ENCODE results near the gene CD247. TPM values are rescaled to one million over a fixed set of nuclear protein-coding genes. Genes with fewer than 3 reads are reported as not detected.

Gene CD247
- total and polyA plus RNA-seq, 9 of the 15 experiments (the other 6 are each of a cell fraction or from before 2014, with no cell fraction given), result 0.08 to 0.42 (median 0.28) TPM; not detected in 5

GRCh38 chr1:167553136-167554027 lies 35.1 kb upstream of the CD247 start, which contains the start of gene CREG1:
TSS of gene CREG1 (minus strand) at chr1:167553762.
- WGBS (ENCODE audit: insufficient coverage, low coverage, missing lambda C conversion rate), result under 1% methylated on average over 90 of the region's 90 CpGs
- in situ Hi-C loops (cut with MboI), result no loop called here
- Histone ChIP-seq H3K4me2 (ENCODE audit: insufficient read depth, low read length) (peak within 1 kb of the TSS; percentile 86), H3K4me3 (peak within 1 kb of the TSS; percentile 73), H3K27me3 (ENCODE audit: control insufficient read depth in 2 of 2, insufficient read depth in 2 of 2, low read length in 2 of 2) (no peaks in the 10 kb centered on the region), H4K20me1 (replicated peaks; ENCODE audit: control insufficient read depth, insufficient read depth, low read length) (peaks cover 5% of the 10 kb centered on the region; the same call in 1 of the 2 replicates), H3K4me1 (replicated peaks in 1 of 2; ENCODE audit: control insufficient read depth in 2 of 2, insufficient read depth in 2 of 2, low read length in 2 of 2) (peaks cover 23 to 45% of the 10 kb centered on the region in 2 experiments), H3K9me3 (replicated peaks; ENCODE audit: control insufficient read depth, insufficient read depth, low read depth, low read length) (no peaks in the 10 kb centered on the region), H3K9me1 (ENCODE audit: control insufficient read depth, insufficient read depth, low read length) (no peaks in the 10 kb centered on the region), H3K36me3 (ENCODE audit: control insufficient read depth, insufficient read depth, low read length) (peaks cover 18% of the 10 kb centered on the region; the same call in 2 of the 3 replicates), H3K9ac (ENCODE audit: insufficient read depth in 1 of 2, low read depth in 2 of 2, low read length in 2 of 2) (peak within 1 kb of the TSS; percentile 63 to 93), H3K27ac (ENCODE audit: extremely low read depth, low read depth, low read length) (peak within 1 kb of the TSS; percentile 70), H3K79me2 (ENCODE audit: control insufficient read depth, insufficient read depth, low read length) (peaks cover 50% of the 10 kb centered on the region), H2AFZ (ENCODE audit: low read depth, low read length) (peak within 1 kb of the TSS; percentile 96)
- ChIA-PET CTCF (ENCODE audit: low intra/inter-chr PET ratio) (no interaction called here), POLR2A (interaction anchor here (0.6 to 6.5 kb wide), 27 partner anchors 8 to 548 kb away, joined by 3 to 71 read pairs (median 4); no protein-coding TSS in a partner anchor)
- BruUV-seq (replicated peaks), result no TSS peak
- DNase-seq (ENCODE audit: extremely low read depth in 1 of 4, low spot score in 3 of 4) (peak; percentile 98 to 99 (median 98)), FAIRE-seq (peak; percentile 82), ATAC-seq (peak; percentile 93)
- intact Hi-C loops (cut with micrococcal nuclease), result loop anchor here (1.0 to 5.0 kb wide), 3 partner anchors 75 to 384 kb away; partner anchors contain the start of genes DCAF6 and MPC2
- TF ChIP-seq CBFB (CRISPR knock-in tag; IDR thresholded peaks at IDR 0.05) (no peak), KLF1 (tag; IDR thresholded peaks at IDR 0.05) (peak; percentile 75), POLR2AphosphoS5 (IDR thresholded peaks at IDR 0.05; ENCODE audit: control insufficient read depth, insufficient read depth, low read depth, low read length) (peak; percentile 83; the same call in 1 of the 2 replicates), FOXA3 (CRISPR knock-in tag; conservative IDR thresholded peaks at IDR 0.05 in 1 of 2, IDR thresholded peaks at IDR 0.05 in 1 of 2) (no peak), ZNF239 (CRISPR knock-in tag; IDR thresholded peaks at IDR 0.05) (no peak), CREM (IDR thresholded peaks at IDR 0.05; ENCODE audit: low read depth) (peak; percentile 64), SLC30A9 (CRISPR knock-in tag; IDR thresholded peaks at IDR 0.05) (no peak), HNRNPUL1 (IDR thresholded peaks at IDR 0.05; ENCODE audit: low read length) (no peak), HDGF (IDR thresholded peaks at IDR 0.05) (no peak), HNRNPK (IDR thresholded peaks at IDR 0.05; ENCODE audit: low read depth, low read length, poor library complexity, severe bottlenecking) (no peak), SRSF1 (IDR thresholded peaks at IDR 0.05; ENCODE audit: low read depth, low read length) (no peak), PHF21A (IDR thresholded peaks at IDR 0.05; ENCODE audit: borderline replicate concordance, low read depth) (no peak), ZNF232 (CRISPR knock-in tag; IDR thresholded peaks at IDR 0.05) (no peak), MYBL2 (IDR thresholded peaks at IDR 0.05; ENCODE audit: low read depth) (no peak), MYBL2 (CRISPR knock-in tag; IDR thresholded peaks at IDR 0.05; ENCODE audit: borderline replicate concordance) (no peak), ZC3H4 (CRISPR knock-in tag; IDR thresholded peaks at IDR 0.05; ENCODE audit: borderline replicate concordance) (peak; percentile 86; the same call in 1 of the 2 replicates), CBX8 (IDR thresholded peaks at IDR 0.05; ENCODE audit: borderline replicate concordance, extremely low read depth, low read depth, low read length, poor library complexity, severe bottlenecking) (no peak), TCF7 (IDR thresholded peaks at IDR 0.05; ENCODE audit: borderline replicate concordance) (no peak), TOE1 (IDR thresholded peaks at IDR 0.05; ENCODE audit: borderline replicate concordance) (no peak), TOE1 (CRISPR knock-in tag; IDR thresholded peaks at IDR 0.05; ENCODE audit: borderline replicate concordance, low read depth) (peak; percentile 75; the same call in 1 of the 2 replicates)
